ENCODE data around the gene ITGAX.

DNA sequence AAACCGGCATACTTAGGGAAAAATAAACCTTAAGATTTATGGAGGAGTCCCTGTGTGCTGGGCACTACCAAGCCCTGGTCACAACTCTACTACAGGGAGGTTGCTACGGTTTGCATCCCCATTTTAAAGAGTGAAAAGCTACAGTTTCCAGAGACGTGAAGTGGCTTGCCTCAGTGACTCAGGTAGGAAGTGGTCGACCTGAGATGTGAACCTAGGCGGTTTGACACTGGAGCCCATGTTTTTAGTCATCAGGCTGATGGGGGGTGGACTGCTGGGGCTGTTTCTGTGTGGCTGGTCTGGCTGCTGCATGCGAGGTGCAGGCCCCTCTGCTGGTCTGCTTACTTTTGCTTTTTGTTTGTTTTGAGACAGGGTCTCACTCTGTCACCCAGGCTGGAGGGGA, 66.6 kb downstream of the ITGAX start:
- TF ChIP-seq CHD2 (IDR thresholded peaks at IDR 0.05; ENCODE audit: low read length): no peak
- no peak for TF ChIP-seq POLR2AphosphoS5 (IDR thresholded peaks at IDR 0.05; ENCODE audit: low read depth, low read length)
- no peak for TF ChIP-seq SP4 (IDR thresholded peaks at IDR 0.05; ENCODE audit: low read length)
- no peak for TF ChIP-seq CBX5 (IDR thresholded peaks at IDR 0.05; ENCODE audit: low read depth, low read length)
- TF ChIP-seq, protein P1, sequence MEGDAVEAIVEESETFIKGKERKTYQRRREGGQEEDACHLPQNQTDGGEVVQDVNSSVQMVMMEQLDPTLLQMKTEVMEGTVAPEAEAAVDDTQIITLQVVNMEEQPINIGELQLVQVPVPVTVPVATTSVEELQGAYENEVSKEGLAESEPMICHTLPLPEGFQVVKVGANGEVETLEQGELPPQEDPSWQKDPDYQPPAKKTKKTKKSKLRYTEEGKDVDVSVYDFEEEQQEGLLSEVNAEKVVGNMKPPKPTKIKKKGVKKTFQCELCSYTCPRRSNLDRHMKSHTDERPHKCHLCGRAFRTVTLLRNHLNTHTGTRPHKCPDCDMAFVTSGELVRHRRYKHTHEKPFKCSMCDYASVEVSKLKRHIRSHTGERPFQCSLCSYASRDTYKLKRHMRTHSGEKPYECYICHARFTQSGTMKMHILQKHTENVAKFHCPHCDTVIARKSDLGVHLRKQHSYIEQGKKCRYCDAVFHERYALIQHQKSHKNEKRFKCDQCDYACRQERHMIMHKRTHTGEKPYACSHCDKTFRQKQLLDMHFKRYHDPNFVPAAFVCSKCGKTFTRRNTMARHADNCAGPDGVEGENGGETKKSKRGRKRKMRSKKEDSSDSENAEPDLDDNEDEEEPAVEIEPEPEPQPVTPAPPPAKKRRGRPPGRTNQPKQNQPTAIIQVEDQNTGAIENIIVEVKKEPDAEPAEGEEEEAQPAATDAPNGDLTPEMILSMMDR (IDR thresholded peaks at IDR 0.05; ENCODE audit: control extremely low read depth in 1 of 3, insufficient read depth in 1 of 3, low read depth in 1 of 3, low read length in 3 of 3): no peak
- TF ChIP-seq EZH2 (IDR thresholded peaks at IDR 0.05; ENCODE audit: low read depth, low read length, severe bottlenecking): no peak
- no peak for TF ChIP-seq FOSL1 (IDR thresholded peaks at IDR 0.05; ENCODE audit: insufficient read depth, low read depth, low read length)
- TF ChIP-seq TEAD4 (IDR thresholded peaks at IDR 0.05; ENCODE audit: low read depth, low read length): no peak
- TF ChIP-seq ASH2L (IDR thresholded peaks at IDR 0.05; ENCODE audit: low read length): no peak
- no peak for TF ChIP-seq NRF1 (IDR thresholded peaks at IDR 0.05; ENCODE audit: low read depth, low read length)
- TF ChIP-seq RFX5 (IDR thresholded peaks at IDR 0.05; ENCODE audit: borderline replicate concordance, low read depth, low read length): no peak

Measured in H1 (cell line).